Trophoblast cell (in vitro differentiated cells and primary cell): ENCODE data around the gene OR8B4.

Source experiments
- DNase-seq, 2 donors: peaks; one replicate each; pipeline ENCODE4 v3.0.0-alpha.2; 2016
- H2AFZ ChIP-seq: 2 replicates; pipeline ENCODE4 v1.6.1; 2013; ENCODE audit warnings: low read length, moderate library complexity, mild to moderate bottlenecking; ENCODE audit not compliant: insufficient read depth, poor library complexity
- H2AK5ac ChIP-seq: 2 replicates; pipeline ENCODE4 v1.6.1; 2013; ENCODE audit warnings: mild to moderate bottlenecking, low read length
- H2BK120ac ChIP-seq: 2 replicates; pipeline ENCODE4 v1.6.1; 2013; ENCODE audit warnings: low read length, mild to moderate bottlenecking, moderate library complexity; ENCODE audit not compliant: insufficient read depth, poor library complexity
- H2BK12ac ChIP-seq: 2 replicates; pipeline ENCODE4 v1.6.1; 2013; ENCODE audit warnings: mild to moderate bottlenecking, low read length, moderate library complexity
- H2BK5ac ChIP-seq: 2 replicates; pipeline ENCODE4 v1.6.1; 2013; ENCODE audit warnings: low read length, low read depth, moderate library complexity, mild to moderate bottlenecking; ENCODE audit not compliant: poor library complexity
- H3K14ac ChIP-seq: 2 replicates; pipeline ENCODE4 v1.6.1; 2013; ENCODE audit warnings: mild to moderate bottlenecking, low read length
- H3K18ac ChIP-seq: 2 replicates; pipeline ENCODE4 v1.6.1; 2013; ENCODE audit warnings: mild to moderate bottlenecking, low read length
- H3K23ac ChIP-seq: 2 replicates; pipeline ENCODE4 v1.6.1; 2013; ENCODE audit warnings: low read length
- H3K27ac ChIP-seq: 2 replicates; pipeline ENCODE4 v1.5.1; 2013; ENCODE audit warnings: low read depth, mild to moderate bottlenecking, inconsistent platforms, low read length, moderate library complexity
- H3K27me3 ChIP-seq: 2 replicates; pipeline ENCODE4 v1.6.1; 2013; ENCODE audit warnings: inconsistent platforms, mild to moderate bottlenecking, low read length, moderate library complexity; ENCODE audit not compliant: insufficient read depth
- H3K36me3 ChIP-seq, 2 experiments: 1 replicate in 1 of 2; 2 replicates in 1 of 2; pipeline ENCODE4 v1.6.1; 2013; ENCODE audit warnings: low read length in 2 of 2, mild to moderate bottlenecking in 2 of 2, moderate library complexity in 1 of 2; ENCODE audit not compliant: insufficient read depth in 2 of 2, control insufficient read depth in 1 of 2
- H3K4ac ChIP-seq: 2 replicates; pipeline ENCODE4 v1.6.1; 2013; ENCODE audit warnings: low read depth, mild to moderate bottlenecking, low read length, moderate library complexity
- H3K4me1 ChIP-seq, 2 experiments: 1 replicate in 1 of 2; 2 replicates in 1 of 2; pipeline ENCODE4 v1.6.1; 2013; ENCODE audit warnings: low read length in 2 of 2, mild to moderate bottlenecking in 2 of 2, moderate library complexity in 1 of 2; ENCODE audit not compliant: insufficient read depth in 2 of 2, control insufficient read depth in 1 of 2
- H3K4me2 ChIP-seq: 2 replicates; pipeline ENCODE4 v1.6.1; 2013; ENCODE audit warnings: inconsistent platforms, mild to moderate bottlenecking, low read length, moderate library complexity
- H3K4me3 ChIP-seq: 2 replicates; pipeline ENCODE4 v1.5.1; 2013; ENCODE audit warnings: mild to moderate bottlenecking, low read depth, low read length, inconsistent platforms
- H3K79me1 ChIP-seq: one replicate; pipeline ENCODE4 v1.6.1; 2013; ENCODE audit warnings: low read length
- H3K79me2 ChIP-seq: 2 replicates; pipeline ENCODE4 v1.6.1; 2013; ENCODE audit warnings: low read length, mild to moderate bottlenecking; ENCODE audit not compliant: control insufficient read depth, insufficient read depth, poor library complexity
- H3K9ac ChIP-seq: 2 replicates; pipeline ENCODE4 v1.6.1; 2013; ENCODE audit warnings: mild to moderate bottlenecking, low read length
- H3K9me3 ChIP-seq: 2 replicates; pipeline ENCODE4 v1.6.1; 2013; ENCODE audit warnings: low read depth, mild to moderate bottlenecking, control low read depth, inconsistent platforms, low read length; ENCODE audit not compliant: insufficient read depth
- H4K12ac ChIP-seq: 2 replicates; pipeline ENCODE4 v1.6.1; 2013; ENCODE audit warnings: low read depth, mild to moderate bottlenecking, low read length, moderate library complexity
- H4K8ac ChIP-seq: 2 replicates; pipeline ENCODE4 v1.6.1; 2013; ENCODE audit warnings: low read depth, mild to moderate bottlenecking, low read length, moderate library complexity
- H4K91ac ChIP-seq: one replicate; pipeline ENCODE4 v1.6.1; 2013; ENCODE audit warnings: low read depth, mild to moderate bottlenecking, low read length, moderate library complexity
- WGBS: extraction: QIAGEN DNeasy Blood & Tissue Kit; methylation state at CpG from one replicate; pipeline ENCODE4 v1.1.7; 2013; ENCODE audit warnings: missing lambda C conversion rate; ENCODE audit not compliant: insufficient read length, insufficient coverage; ENCODE audit errors: extremely low coverage; 5-methylcytosine and 5-hydroxymethylcytosine counted together

OR8B4 gene

DNA sequence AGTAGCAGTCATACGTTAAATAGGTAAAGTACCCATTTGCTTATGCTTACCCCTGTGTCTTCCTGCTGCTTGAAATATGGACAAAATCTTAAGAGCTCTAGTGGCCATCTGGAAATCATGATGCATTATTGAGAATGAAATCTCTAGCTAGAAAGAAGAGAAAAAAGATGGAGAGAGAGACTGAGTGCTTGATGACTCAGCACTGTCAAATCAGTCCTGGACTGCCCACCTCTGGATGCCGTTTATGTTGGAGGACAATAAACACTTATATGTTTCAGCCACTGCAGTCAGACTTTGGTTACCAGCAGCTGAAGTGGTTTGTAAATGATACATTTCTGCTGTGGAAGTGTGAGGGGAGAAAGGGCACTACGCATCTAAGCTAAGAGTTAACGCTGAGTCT, 3.6 kb downstream of the OR8B4 start:
- Histone ChIP-seq H3K4ac (no peak overlapping the region), H3K27ac (no peak overlapping the region), H2BK12ac (no peak overlapping the region), H3K4me3 (no peak overlapping the region), H3K9me3 (no peaks in the 10 kb centered on the region), H3K27me3 (no peaks in the 10 kb centered on the region), H3K4me1 (no peaks in the 10 kb centered on the region), H3K9ac (no peak overlapping the region), H2AFZ (no peak overlapping the region), H3K79me2 (no peaks in the 10 kb centered on the region), H4K8ac (no peak overlapping the region), H3K4me2 (no peak overlapping the region), H3K23ac (no peak overlapping the region), H4K91ac (no peak overlapping the region), H2BK120ac (no peak overlapping the region), H3K79me1 (no peaks in the 10 kb centered on the region), H2AK5ac (no peak overlapping the region), H3K36me3 (no peaks in the 10 kb centered on the region), H3K18ac (no peak overlapping the region), H4K12ac (no peak overlapping the region), H2BK5ac (no peak overlapping the region), H3K14ac (no peak overlapping the region)
- DNase-seq = no peak
- no CpG with 5 or more reads among the region's 4 CpGs for WGBS

DNA sequence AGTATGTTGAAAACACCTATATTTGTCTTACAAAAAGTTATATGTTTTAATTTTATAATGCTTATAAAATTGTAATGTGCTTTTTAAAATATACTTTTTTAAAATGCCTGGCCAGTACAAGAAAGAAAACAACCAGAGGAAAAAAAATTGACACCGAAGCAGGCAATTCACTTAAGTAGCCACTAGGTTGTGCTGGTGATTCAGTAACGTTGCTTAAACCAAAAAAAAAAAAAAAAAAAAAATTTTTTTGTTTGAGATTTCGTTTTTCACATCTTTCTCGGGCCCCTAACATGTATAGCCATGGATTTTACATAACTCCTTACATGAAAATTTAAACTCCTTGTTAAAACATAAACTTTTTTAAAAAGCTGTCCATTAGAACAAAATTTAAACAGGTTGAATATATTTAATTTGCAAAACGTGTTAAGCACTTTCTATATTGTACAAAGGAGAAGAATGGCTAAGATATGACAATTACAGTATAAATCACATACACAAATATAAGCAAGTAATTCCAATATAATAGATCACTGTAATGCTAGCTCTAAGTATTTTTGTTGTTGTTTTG, 9.2 kb downstream of the OR8B4 start:
- no CpG with 5 or more reads among the region's 5 CpGs for WGBS
- no peak overlapping the region for H3K27ac ChIP-seq
- no peak overlapping the region for H2BK120ac ChIP-seq
- no peak overlapping the region for H3K4me2 ChIP-seq
- H3K4me3 ChIP-seq = no peak overlapping the region
- DNase-seq = peak in 1 of 2 donors; percentile 68
- H4K8ac ChIP-seq = no peak overlapping the region
- no peaks in the 10 kb centered on the region for H3K27me3 ChIP-seq
- no peak overlapping the region for H3K23ac ChIP-seq
- no peaks in the 10 kb centered on the region for H3K9me3 ChIP-seq
- H3K14ac ChIP-seq = no peak overlapping the region
- H2BK12ac ChIP-seq = no peak overlapping the region
- no peaks in the 10 kb centered on the region for H3K36me3 ChIP-seq
- no peaks in the 10 kb centered on the region for H3K79me1 ChIP-seq
- no peak overlapping the region for H3K9ac ChIP-seq
- no peak overlapping the region for H4K91ac ChIP-seq
- H3K79me2 ChIP-seq = no peaks in the 10 kb centered on the region
- H2BK5ac ChIP-seq = no peak overlapping the region
- no peak overlapping the region for H4K12ac ChIP-seq
- no peaks in the 10 kb centered on the region for H3K4me1 ChIP-seq
- H2AK5ac ChIP-seq = no peak overlapping the region
- no peak overlapping the region for H3K4ac ChIP-seq
- no peak overlapping the region for H2AFZ ChIP-seq
- no peak overlapping the region for H3K18ac ChIP-seq

DNA sequence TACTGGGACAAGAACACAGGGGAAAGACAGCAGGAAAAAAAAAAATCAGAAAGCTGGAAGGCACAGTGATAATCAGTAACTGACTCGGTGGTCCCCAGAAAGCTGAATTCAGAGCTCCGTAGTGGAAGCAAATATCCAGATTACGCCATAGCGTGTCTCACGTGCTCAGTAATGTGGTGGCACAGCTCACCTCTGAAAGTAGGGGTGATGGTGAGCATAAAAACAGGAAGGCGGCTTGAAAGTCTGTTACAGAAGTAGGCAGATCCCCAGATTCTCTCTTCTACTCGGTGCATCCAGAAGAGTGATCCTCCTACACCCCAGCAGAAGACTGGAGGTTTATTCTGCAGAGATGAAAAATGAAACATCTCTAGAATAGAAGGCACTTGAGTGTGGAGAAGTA, 14.8 kb downstream of the OR8B4 start:
- no peaks in the 10 kb centered on the region for H3K4me1 ChIP-seq
- no peaks in the 10 kb centered on the region for H3K9me3 ChIP-seq
- no peak overlapping the region for H3K9ac ChIP-seq
- no peak overlapping the region for H3K18ac ChIP-seq
- H3K4ac ChIP-seq = no peak overlapping the region
- H2AFZ ChIP-seq = no peak overlapping the region
- no peak overlapping the region for H3K4me2 ChIP-seq
- H2BK120ac ChIP-seq = no peak overlapping the region
- no peak overlapping the region for H3K14ac ChIP-seq
- H3K4me3 ChIP-seq = no peak overlapping the region
- no CpG with 5 or more reads among the region's 7 CpGs for WGBS
- no peaks in the 10 kb centered on the region for H3K79me1 ChIP-seq
- H4K12ac ChIP-seq = no peak overlapping the region
- H4K8ac ChIP-seq = no peak overlapping the region
- no peak overlapping the region for H3K23ac ChIP-seq
- H2BK5ac ChIP-seq = no peak overlapping the region
- no peaks in the 10 kb centered on the region for H3K36me3 ChIP-seq
- DNase-seq = no peak
- no peak overlapping the region for H4K91ac ChIP-seq
- H3K79me2 ChIP-seq = no peaks in the 10 kb centered on the region
- H2BK12ac ChIP-seq = no peak overlapping the region
- H2AK5ac ChIP-seq = no peak overlapping the region
- no peaks in the 10 kb centered on the region for H3K27me3 ChIP-seq
- H3K27ac ChIP-seq = no peak overlapping the region

DNA sequence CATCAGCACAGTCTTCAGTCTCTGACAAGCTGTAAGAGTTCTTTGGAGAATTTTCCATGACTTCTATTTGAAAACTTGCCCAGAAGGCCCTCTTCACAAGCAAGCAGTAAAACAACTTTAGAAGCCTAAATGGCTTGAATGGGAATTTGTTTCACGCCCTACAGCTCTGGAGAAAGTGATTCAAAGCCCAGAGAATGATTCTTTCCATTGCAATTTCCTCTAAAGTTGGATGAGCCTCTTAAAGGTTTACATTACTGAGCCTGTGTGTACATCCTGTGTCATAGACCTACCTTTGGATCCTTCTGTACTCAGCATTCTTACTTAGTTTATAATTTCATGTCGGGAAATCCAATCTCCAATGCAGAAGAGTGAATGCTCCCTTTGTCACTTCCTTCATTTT, 19.1 kb downstream of the OR8B4 start:
- Histone ChIP-seq H4K8ac (no peak overlapping the region), H3K36me3 (no peaks in the 10 kb centered on the region), H3K27me3 (no peaks in the 10 kb centered on the region), H4K12ac (no peak overlapping the region), H3K4ac (no peak overlapping the region), H4K91ac (no peak overlapping the region), H3K4me1 (no peaks in the 10 kb centered on the region), H2BK120ac (no peak overlapping the region), H3K27ac (no peak overlapping the region), H3K79me2 (no peaks in the 10 kb centered on the region), H3K23ac (no peak overlapping the region), H3K14ac (no peak overlapping the region), H3K4me2 (no peak overlapping the region), H3K9ac (no peak overlapping the region), H3K79me1 (no peaks in the 10 kb centered on the region), H2AK5ac (no peak overlapping the region), H3K4me3 (no peak overlapping the region), H2AFZ (no peak overlapping the region), H2BK5ac (no peak overlapping the region), H2BK12ac (no peak overlapping the region), H3K18ac (no peak overlapping the region), H3K9me3 (no peaks in the 10 kb centered on the region)
- no CpG with 5 or more reads among the region's 2 CpGs for WGBS
- DNase-seq = no peak
